Mesothelial cell of epicardium (in vitro differentiated cells): ENCODE data around the gene CEP112. TPM values are rescaled to one million over a fixed set of nuclear protein-coding genes. Genes with fewer than 3 reads are reported as not detected.

Experiments used
- DNase-seq, 2 experiments: peaks; one replicate each; pipeline ENCODE4 v3.0.0; 2021; ENCODE audit warnings: low spot score in 2 of 2; ENCODE audit not compliant: unreplicated experiment in 2 of 2
- H3K27ac Mint-ChIP-seq: 2 replicates; pipeline ENCODE4 v1.8.0; 2021; ENCODE audit warnings: mixed read lengths
- H3K27me3 Mint-ChIP-seq: 2 replicates; pipeline ENCODE4 v1.8.0; 2021; ENCODE audit warnings: low read depth, mixed read lengths
- H3K36me3 Mint-ChIP-seq: 2 replicates; pipeline ENCODE4 v1.8.0; 2021; ENCODE audit warnings: mixed read lengths
- H3K4me1 Mint-ChIP-seq: 2 replicates; pipeline ENCODE4 v1.8.0; 2021; ENCODE audit warnings: mixed read lengths
- H3K4me3 Mint-ChIP-seq: 2 replicates; pipeline ENCODE4 v1.8.0; 2021; ENCODE audit warnings: mild to moderate bottlenecking, moderate library complexity, mixed read lengths
- H3K9me3 Mint-ChIP-seq: 2 replicates; pipeline ENCODE4 v1.8.0; 2021; ENCODE audit warnings: mixed read lengths
- CTCF ChIP-seq: fragments of 200-600 bp; sonication (generic); IDR thresholded peaks from one replicate; pipeline ENCODE4 v1.5.0; 2021; ENCODE audit warnings: antibody characterized with exemption; ENCODE audit not compliant: unreplicated experiment
- total RNA-seq: library from RNA; stranded (reverse); gene quantifications from 3 replicates; pipeline ENCODE4 v1.2.1, GENCODE V29; 2021

Gene CEP112
- total RNA-seq, 1 donor from 2014 or later = 24.0 TPM

- Mint-ChIP-seq H3K27me3 (no peaks in the 10 kb centered on the region), H3K36me3 (peaks cover 7% of the 10 kb centered on the region), H3K27ac (no peak overlapping the region), H3K9me3 (peaks cover 18% of the 10 kb centered on the region), H3K4me3 (no peak overlapping the region), H3K4me1 (no peaks in the 10 kb centered on the region)
- no peak for DNase-seq
- TF ChIP-seq CTCF = no peak
Observed at GRCh38 chr17:65824901-65825300, 367.0 kb downstream of the CEP112 start.

DNA sequence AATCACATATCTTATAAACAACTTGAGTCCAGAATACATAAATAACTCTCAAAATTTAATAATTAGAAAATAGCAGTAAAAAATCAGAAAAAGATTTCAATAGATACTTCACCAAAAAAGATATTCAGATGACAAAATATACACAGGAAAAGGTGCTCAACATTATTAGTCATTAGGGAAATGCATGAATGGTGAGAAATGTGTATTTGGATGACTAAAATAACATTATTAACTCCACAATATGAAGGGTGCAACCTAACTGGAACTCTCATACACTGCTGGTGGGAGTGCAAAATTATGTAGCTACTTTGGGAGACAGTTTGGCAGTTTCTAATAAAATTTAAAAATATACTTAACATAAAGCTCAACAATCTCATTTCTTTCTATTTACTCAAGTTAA is 368.2 kb downstream of the CEP112 start:
- no peak for DNase-seq
- no peaks in the 10 kb centered on the region for H3K4me1 Mint-ChIP-seq
- H3K36me3 Mint-ChIP-seq = peaks cover 8% of the 10 kb centered on the region
- no peak overlapping the region for H3K4me3 Mint-ChIP-seq
- TF ChIP-seq CTCF = no peak
- no peaks in the 10 kb centered on the region for H3K27me3 Mint-ChIP-seq
- H3K27ac Mint-ChIP-seq = no peak overlapping the region
- H3K9me3 Mint-ChIP-seq = peaks cover 19% of the 10 kb centered on the region

DNA sequence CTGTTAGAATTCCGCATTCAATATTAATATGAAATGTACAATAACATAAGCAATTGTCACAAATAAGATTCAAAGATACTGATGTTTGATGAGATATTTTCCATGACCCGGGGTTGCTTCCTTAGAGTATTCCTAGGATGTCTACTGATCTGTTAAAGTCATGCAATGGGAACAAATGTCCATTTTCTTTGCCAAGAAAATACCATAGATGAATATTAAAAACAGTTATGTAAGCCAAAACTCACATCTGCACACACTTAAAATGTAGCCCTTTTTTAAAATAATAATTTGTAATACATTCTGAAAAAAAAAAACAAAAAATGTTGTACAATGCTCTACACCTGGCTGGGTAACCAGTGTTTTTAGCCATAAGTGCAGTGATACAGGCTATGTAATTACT is 371.1 kb downstream of the CEP112 start:
- Mint-ChIP-seq H3K4me1 (peaks cover 1% of the 10 kb centered on the region), H3K4me3 (no peak overlapping the region), H3K27me3 (no peaks in the 10 kb centered on the region), H3K9me3 (peaks cover 12% of the 10 kb centered on the region), H3K36me3 (peaks cover 6% of the 10 kb centered on the region), H3K27ac (no peak overlapping the region)
- no peak for DNase-seq
- no peak for TF ChIP-seq CTCF

- Mint-ChIP-seq H3K27me3 (no peaks in the 10 kb centered on the region), H3K4me3 (no peak overlapping the region), H3K27ac (no peak overlapping the region), H3K4me1 (peaks cover 1% of the 10 kb centered on the region), H3K9me3 (peaks cover 17% of the 10 kb centered on the region), H3K36me3 (peaks cover 6% of the 10 kb centered on the region)
- DNase-seq = no peak
- no peak for TF ChIP-seq CTCF
Observed at GRCh38 chr17:65820306-65820705, 371.6 kb downstream of the CEP112 start.

DNA sequence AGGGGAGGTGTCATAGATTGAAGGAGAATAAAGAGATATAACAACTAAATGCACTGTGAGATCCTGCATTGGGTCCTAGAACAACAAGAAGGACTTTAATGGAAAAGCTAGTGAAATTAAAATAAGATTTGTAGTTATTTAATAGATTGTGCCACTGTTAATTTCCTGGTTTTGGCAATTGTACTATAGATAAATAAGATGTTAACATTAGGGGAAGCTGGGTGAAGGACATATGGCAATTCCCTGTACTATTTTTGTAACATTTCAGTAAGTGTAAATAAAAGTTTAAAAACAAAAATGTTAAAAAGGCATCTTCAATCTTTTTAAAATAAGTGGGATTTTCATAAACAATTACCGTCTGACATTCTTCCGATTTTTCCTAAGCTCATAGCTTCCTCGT is 372.1 kb downstream of the CEP112 start:
- no peak overlapping the region for H3K27ac Mint-ChIP-seq
- peaks cover 17% of the 10 kb centered on the region for H3K9me3 Mint-ChIP-seq
- H3K27me3 Mint-ChIP-seq = no peaks in the 10 kb centered on the region
- DNase-seq = no peak
- H3K36me3 Mint-ChIP-seq = peaks cover 6% of the 10 kb centered on the region
- no peak overlapping the region for H3K4me3 Mint-ChIP-seq
- peaks cover 1% of the 10 kb centered on the region for H3K4me1 Mint-ChIP-seq
- no peak for TF ChIP-seq CTCF

DNA sequence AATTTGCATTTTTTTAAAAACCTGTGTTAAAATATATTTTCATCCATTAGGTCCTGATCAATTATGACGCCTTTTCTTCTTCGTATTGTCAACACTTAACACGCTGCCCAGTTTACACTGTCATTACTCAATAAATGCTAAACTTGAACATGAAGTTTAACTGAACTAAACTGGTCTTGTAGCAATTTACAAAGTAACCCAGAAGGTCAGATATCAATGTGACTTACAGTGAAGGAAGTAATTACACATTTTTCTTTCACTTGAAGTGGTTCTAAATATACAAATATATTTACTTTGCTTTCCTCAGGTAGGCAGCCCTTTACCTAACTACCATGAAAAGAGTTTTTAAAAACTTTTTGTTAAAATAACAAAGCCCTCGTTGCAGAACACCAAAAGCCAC is 374.0 kb downstream of the CEP112 start:
- peaks cover 1% of the 10 kb centered on the region for H3K4me1 Mint-ChIP-seq
- H3K9me3 Mint-ChIP-seq = peaks cover 12% of the 10 kb centered on the region
- TF ChIP-seq CTCF = no peak
- peaks cover 1% of the 10 kb centered on the region for H3K36me3 Mint-ChIP-seq
- no peaks in the 10 kb centered on the region for H3K27me3 Mint-ChIP-seq
- no peak for DNase-seq
- no peak overlapping the region for H3K27ac Mint-ChIP-seq
- no peak overlapping the region for H3K4me3 Mint-ChIP-seq
